BLaER1 treated with 17β-estradiol and CSF1 and Interleukin-3, amounts not matched to agents 10 nM and 100 nM (cell line): ENCODE data around the gene CACNG4.

Experiments used
- H3K27ac ChIP-seq, 11 experiments: shearing (Covaris generic); formaldehyde crosslinking; 2 replicates each; pipeline ENCODE4 v1.8.1; 2022
- H3K27me3 ChIP-seq, 11 experiments: shearing (Covaris generic); formaldehyde crosslinking; 2 replicates each; pipeline ENCODE4 v1.8.1; 2022
- H3K36me3 ChIP-seq, 11 experiments: shearing (Covaris generic); formaldehyde crosslinking; 2 replicates each; pipeline ENCODE4 v1.8.1; 2022
- H3K4me1 ChIP-seq, 10 experiments: shearing (Covaris generic); formaldehyde crosslinking; 2 replicates each; pipeline ENCODE4 v1.8.1; 2022
- H3K4me2 ChIP-seq, 11 experiments: shearing (Covaris generic); formaldehyde crosslinking; 2 replicates each; pipeline ENCODE4 v1.8.1; 2022
- H3K4me3 ChIP-seq, 10 experiments: shearing (Covaris generic); formaldehyde crosslinking; 2 replicates each; pipeline ENCODE4 v1.8.1; 2022
- H3K9ac ChIP-seq, 11 experiments: shearing (Covaris generic); formaldehyde crosslinking; 2 replicates each; pipeline ENCODE4 v1.8.1; 2022
- H3K9me3 ChIP-seq, 11 experiments: shearing (Covaris generic); formaldehyde crosslinking; replicated peaks in 1 of 11; 2 replicates each; pipeline ENCODE4 v1.8.1; 2022
- H4K20me1 ChIP-seq, 11 experiments: shearing (Covaris generic); formaldehyde crosslinking; 2 replicates each; pipeline ENCODE4 v1.8.1; 2022
- Cebpa-rat ChIP-seq, 11 experiments: shearing (Covaris generic); IDR thresholded peaks; 2 replicates each; pipeline ENCODE4 v1.8.1; 2022

CACNG4 gene

DNA sequence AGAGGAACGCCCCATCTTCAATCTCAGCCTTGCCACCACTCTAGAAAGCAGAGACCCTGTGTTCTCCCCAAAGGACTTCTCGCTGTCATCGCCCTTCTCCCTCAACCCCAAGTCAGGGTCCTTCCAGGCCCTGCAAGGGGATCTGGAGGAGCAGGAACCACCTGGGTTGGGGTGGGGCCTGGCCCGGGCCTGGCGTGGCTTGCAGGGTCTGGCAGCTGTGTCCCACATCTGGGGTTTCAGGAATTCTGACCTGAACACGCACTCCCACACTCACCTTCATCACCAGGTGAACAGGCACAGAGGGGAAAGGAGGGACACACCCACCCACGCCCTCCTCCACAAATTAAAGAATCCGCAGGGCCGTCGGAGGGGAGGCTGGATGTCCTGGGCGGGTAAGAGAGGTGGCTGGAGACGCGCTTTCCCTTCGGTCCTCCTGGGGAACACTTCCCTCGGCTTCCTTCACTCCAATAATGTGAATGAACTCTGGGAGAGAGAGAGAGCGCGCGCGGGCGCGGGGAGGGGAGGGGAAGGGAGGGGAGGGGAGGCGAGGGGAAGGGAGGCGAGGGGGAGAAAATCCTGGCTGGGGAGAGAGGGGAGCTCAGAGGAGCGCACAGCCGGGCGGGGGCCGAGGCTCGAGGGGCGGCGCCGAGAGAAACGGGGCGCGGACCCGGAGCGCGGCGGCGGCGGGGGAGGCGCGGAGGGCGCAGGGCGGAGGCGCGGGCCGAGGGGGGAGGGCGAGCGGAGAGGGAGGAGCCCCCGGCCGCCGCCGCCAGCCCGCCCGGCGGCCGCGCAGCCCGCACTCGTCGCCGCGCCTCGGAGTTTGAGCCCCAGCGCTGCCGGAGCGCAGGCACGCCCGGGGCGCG lies at the start of gene CACNG4:
Gene CACNG4 (plus strand): TSS at position 799 of the 863 bp plus-strand sequence. CDS start 205 bp downstream, outside the sequence.
- Histone ChIP-seq H3K4me3 (peak within 1 kb of the TSS; percentile 59 to 75 (median 69)), H3K9ac (peak within 1 kb of the TSS in 9 of 11 experiments; percentile 13 to 64 (median 42); a peak in 15 of 22 replicates), H3K27me3 (peaks cover 51 to 64% (median 60%) of the 10 kb centered on the region in 11 experiments), H3K4me1 (peaks cover 8 to 35% (median 15%) of the 10 kb centered on the region in 10 experiments), H4K20me1 (peaks cover 0 to 45% (median 15%) of the 10 kb centered on the region in 11 experiments; a peak in 15 of 22 replicates), H3K9me3 (no peaks in the 10 kb centered on the region), H3K36me3 (no peaks in the 10 kb centered on the region), H3K4me2 (peak within 1 kb of the TSS; percentile 91 to 100 (median 99)), H3K27ac (peak within 1 kb of the TSS in 1 of 11 experiments; percentile 32; a peak in 1 of 22 replicates)
- no peak for TF ChIP-seq Cebpa-rat (IDR thresholded peaks at IDR 0.05)

DNA sequence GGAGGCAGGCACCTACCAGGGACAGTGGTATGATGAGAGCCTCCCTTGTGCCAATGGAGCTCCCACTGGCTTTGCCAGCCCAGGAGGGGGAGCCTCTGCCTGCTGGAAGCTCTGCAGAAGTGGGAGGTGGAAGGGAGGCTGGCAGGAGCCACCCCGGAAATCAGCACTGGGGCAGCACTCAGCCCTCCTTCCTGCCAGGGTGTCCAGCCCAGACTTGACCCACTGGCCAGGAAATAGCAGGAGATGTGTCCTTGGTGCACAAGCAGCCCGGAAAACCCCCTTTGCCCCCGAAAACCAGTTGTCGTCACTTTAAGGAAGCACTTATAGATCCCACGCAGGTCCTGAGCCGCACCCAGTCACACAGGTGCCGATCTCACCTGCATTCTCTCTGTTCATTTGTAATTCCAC lies 49.3 kb upstream of the CACNG4 start:
- Histone ChIP-seq H4K20me1 (no peaks in the 10 kb centered on the region), H3K27ac (no peak overlapping the region), H3K36me3 (no peaks in the 10 kb centered on the region), H3K4me1 (peaks cover 0 to 6% (median 0%) of the 10 kb centered on the region in 10 experiments; a peak in 1 of 20 replicates), H3K27me3 (no peaks in the 10 kb centered on the region), H3K9me3 (peaks cover 0 to 9% (median 0%) of the 10 kb centered on the region in 11 experiments; a peak in 3 of 22 replicates), H3K4me3 (no peak overlapping the region), H3K4me2 (peak overlapping the region in 1 of 11 experiments; percentile 34; a peak in 1 of 22 replicates), H3K9ac (no peak overlapping the region)
- TF ChIP-seq Cebpa-rat (IDR thresholded peaks at IDR 0.05), result no peak

GRCh38 chr17:66915792-66916191 lies 48.7 kb upstream of the CACNG4 start:
- Histone ChIP-seq H3K9ac (no peak overlapping the region), H3K27me3 (no peaks in the 10 kb centered on the region), H3K4me3 (no peak overlapping the region), H3K27ac (no peak overlapping the region), H3K9me3 (peaks cover 0 to 12% (median 0%) of the 10 kb centered on the region in 11 experiments; a peak in 7 of 22 replicates), H3K36me3 (no peaks in the 10 kb centered on the region), H3K4me2 (no peak overlapping the region), H3K4me1 (peaks cover 0 to 6% (median 0%) of the 10 kb centered on the region in 10 experiments; a peak in 1 of 20 replicates), H4K20me1 (no peaks in the 10 kb centered on the region)
- no peak for TF ChIP-seq Cebpa-rat (IDR thresholded peaks at IDR 0.05)

- Histone ChIP-seq H3K9ac (no peak overlapping the region), H3K27me3 (no peaks in the 10 kb centered on the region)
- TF ChIP-seq Cebpa-rat (IDR thresholded peaks at IDR 0.05), result no peak
These were observed 47.6 kb upstream of the CACNG4 start for GRCh38 chr17:66916946-66917345.

GRCh38 chr17:66918896-66919295 lies 45.6 kb upstream of the CACNG4 start:
- peaks cover 4 to 27% (median 16%) of the 10 kb centered on the region in 11 experiments; a peak in 18 of 22 replicates for H3K9me3 ChIP-seq
- H3K27ac ChIP-seq, result no peak overlapping the region
- TF ChIP-seq Cebpa-rat (IDR thresholded peaks at IDR 0.05), result no peak
- H3K9ac ChIP-seq, result no peak overlapping the region
- no peaks in the 10 kb centered on the region for H4K20me1 ChIP-seq
- no peak overlapping the region for H3K4me3 ChIP-seq
- peaks cover 0 to 6% (median 0%) of the 10 kb centered on the region in 10 experiments; a peak in 1 of 20 replicates for H3K4me1 ChIP-seq
- H3K27me3 ChIP-seq, result no peaks in the 10 kb centered on the region
- no peaks in the 10 kb centered on the region for H3K36me3 ChIP-seq
- H3K4me2 ChIP-seq, result no peak overlapping the region

More at GRCh38 chr17:66916946-66917345, 47.6 kb upstream of the CACNG4 start:
- Histone ChIP-seq H4K20me1 (no peaks in the 10 kb centered on the region), H3K4me2 (no peak overlapping the region), H3K4me3 (no peak overlapping the region), H3K36me3 (no peaks in the 10 kb centered on the region), H3K4me1 (peaks cover 0 to 6% (median 0%) of the 10 kb centered on the region in 10 experiments; a peak in 1 of 20 replicates), H3K9me3 (peaks cover 4 to 23% (median 9%) of the 10 kb centered on the region in 11 experiments; a peak in 18 of 22 replicates), H3K27ac (no peak overlapping the region)

- Histone ChIP-seq H3K9ac (no peak overlapping the region), H3K36me3 (no peaks in the 10 kb centered on the region), H4K20me1 (no peaks in the 10 kb centered on the region), H3K27me3 (no peaks in the 10 kb centered on the region), H3K4me2 (no peak overlapping the region), H3K9me3 (peaks cover 4 to 27% (median 16%) of the 10 kb centered on the region in 11 experiments; a peak in 18 of 22 replicates), H3K4me3 (no peak overlapping the region), H3K4me1 (0 out of 20 replicates have a peak, but pooled peaks cover 0 to under 1% (median 0%) of the 10 kb centered on the region in 10 experiments), H3K27ac (no peak overlapping the region)
- no peak for TF ChIP-seq Cebpa-rat (IDR thresholded peaks at IDR 0.05)
These were observed 44.1 kb upstream of the CACNG4 start for GRCh38 chr17:66920435-66920834.

GRCh38 chr17:66920950-66921349 lies 43.6 kb upstream of the CACNG4 start:
- H3K27me3 ChIP-seq, result no peaks in the 10 kb centered on the region
- no peaks in the 10 kb centered on the region for H3K4me1 ChIP-seq

DNA sequence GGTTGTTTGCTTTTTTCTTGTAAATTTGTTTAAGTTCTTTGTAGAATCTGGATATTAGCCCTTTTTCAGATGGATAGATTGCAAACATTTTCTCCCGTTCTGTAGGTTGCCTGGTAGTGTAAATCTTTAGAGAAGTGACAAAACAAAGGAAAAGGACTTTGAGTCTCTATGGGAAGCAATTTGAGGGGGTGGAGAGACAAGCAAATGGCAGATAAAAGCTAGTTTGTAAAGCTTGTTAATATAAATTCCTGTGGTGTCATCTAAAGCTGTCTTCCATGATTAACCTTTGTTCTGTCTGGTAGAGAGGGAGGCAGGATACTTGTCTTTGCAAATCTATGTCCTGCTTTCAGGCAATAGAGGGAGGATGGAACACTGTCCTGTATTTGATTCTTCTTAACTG lies 40.6 kb upstream of the CACNG4 start:
- Histone ChIP-seq H3K4me1 (no peaks in the 10 kb centered on the region), H3K9ac (no peak overlapping the region), H3K36me3 (no peaks in the 10 kb centered on the region), H3K27me3 (no peaks in the 10 kb centered on the region), H3K9me3 (peaks cover 9 to 23% (median 20%) of the 10 kb centered on the region in 11 experiments), H3K4me2 (no peak overlapping the region), H3K27ac (no peak overlapping the region), H3K4me3 (no peak overlapping the region), H4K20me1 (no peaks in the 10 kb centered on the region)
- no peak for TF ChIP-seq Cebpa-rat (IDR thresholded peaks at IDR 0.05)

More at GRCh38 chr17:66920950-66921349, 43.6 kb upstream of the CACNG4 start:
- no peak overlapping the region for H3K4me2 ChIP-seq
- no peak for TF ChIP-seq Cebpa-rat (IDR thresholded peaks at IDR 0.05)
- peaks cover 4 to 27% (median 16%) of the 10 kb centered on the region in 11 experiments; a peak in 18 of 22 replicates for H3K9me3 ChIP-seq
- no peak overlapping the region for H3K27ac ChIP-seq
- no peaks in the 10 kb centered on the region for H3K36me3 ChIP-seq
- no peak overlapping the region for H3K9ac ChIP-seq
- H4K20me1 ChIP-seq, result no peaks in the 10 kb centered on the region
- no peak overlapping the region for H3K4me3 ChIP-seq

DNA sequence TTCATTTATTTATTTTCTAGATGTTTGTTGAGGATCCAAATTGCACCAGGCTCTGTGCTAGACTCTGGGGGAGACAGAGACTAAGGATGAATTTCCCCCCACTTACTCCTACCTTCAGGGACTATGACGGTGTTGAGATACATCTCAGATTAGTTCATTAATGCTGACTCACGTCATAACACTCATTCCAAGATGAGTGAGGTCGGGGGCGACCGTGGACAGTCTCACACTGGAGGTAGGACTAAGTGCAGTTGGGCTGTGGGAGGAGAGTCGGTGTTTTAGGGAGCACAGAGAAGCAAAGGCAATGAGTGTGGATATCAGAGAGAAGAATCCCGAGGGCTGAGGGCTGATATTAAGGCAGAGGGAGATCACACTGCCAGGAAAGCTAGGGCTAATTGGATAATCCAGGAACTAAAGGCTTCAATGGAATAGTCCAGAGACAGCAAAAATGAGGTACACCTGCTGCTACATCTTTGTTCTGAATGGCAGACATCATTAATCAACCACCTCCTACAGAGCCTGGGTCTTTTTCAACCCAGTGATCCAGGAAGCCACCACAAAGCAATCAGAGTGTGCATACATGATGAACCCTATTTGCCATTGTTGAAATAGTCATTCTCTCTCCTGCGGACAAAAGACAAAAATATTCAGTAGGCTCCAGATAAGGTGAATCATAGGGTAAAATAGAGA lies 38.6 kb upstream of the CACNG4 start:
- no peak for TF ChIP-seq Cebpa-rat (IDR thresholded peaks at IDR 0.05)
- H3K4me1 ChIP-seq, result peaks cover 0 to 7% (median 2%) of the 10 kb centered on the region in 10 experiments; a peak in 5 of 20 replicates
- peaks cover 15 to 28% (median 25%) of the 10 kb centered on the region in 11 experiments for H3K9me3 ChIP-seq
- no peaks in the 10 kb centered on the region for H3K27me3 ChIP-seq
- no peaks in the 10 kb centered on the region for H4K20me1 ChIP-seq
- H3K4me3 ChIP-seq, result no peak overlapping the region
- no peak overlapping the region for H3K4me2 ChIP-seq
- H3K9ac ChIP-seq, result no peak overlapping the region
- no peak overlapping the region for H3K27ac ChIP-seq
- H3K36me3 ChIP-seq, result no peaks in the 10 kb centered on the region
